ENCODE results near the gene FAM83F.

FAM83F gene

GRCh38 chr22:39994041-39994565, 651 bp upstream of the FAM83F start:
- TF ChIP-seq POLR2A (IDR thresholded peaks at IDR 0.05; ENCODE audit: low read length) (peak; percentile 68), GATA1 (IDR thresholded peaks at IDR 0.05; ENCODE audit: low read depth, low read length) (no peak)

GRCh38 chr22:39995393-39996252, 869 bp downstream of the FAM83F start:
- DNase-seq: peak; percentile 67 to 74
- TF ChIP-seq POLR2A (IDR thresholded peaks at IDR 0.05; ENCODE audit: low read length) (peak; percentile 38), GATA1 (IDR thresholded peaks at IDR 0.05; ENCODE audit: low read depth, low read length) (no peak)

More at GRCh38 chr22:39994041-39994565, 651 bp upstream of the FAM83F start:
- peak; percentile 93 to 96 for DNase-seq

GRCh38 chr22:39996732-39997131, 2.0 kb downstream of the FAM83F start:
- TF ChIP-seq POLR2A (IDR thresholded peaks at IDR 0.05; ENCODE audit: low read length) (no peak), GATA1 (IDR thresholded peaks at IDR 0.05; ENCODE audit: low read depth, low read length) (no peak)
- no peak for DNase-seq

GRCh38 chr22:39997421-39997820, 2.7 kb downstream of the FAM83F start:
- no peak for DNase-seq
- TF ChIP-seq GATA1 (IDR thresholded peaks at IDR 0.05; ENCODE audit: low read depth, low read length) (no peak), POLR2A (IDR thresholded peaks at IDR 0.05; ENCODE audit: low read length) (no peak)

GRCh38 chr22:39997939-39998726, 3.4 kb downstream of the FAM83F start:
- TF ChIP-seq GATA1 (IDR thresholded peaks at IDR 0.05; ENCODE audit: low read depth, low read length) (no peak), POLR2A (IDR thresholded peaks at IDR 0.05; ENCODE audit: low read length) (no peak)
- peak in 1 of 2 experiments; percentile 29 for DNase-seq

GRCh38 chr22:39999144-39999757, 4.5 kb downstream of the FAM83F start:
- DNase-seq: peak; percentile 70 to 77

GRCh38 chr22:40000171-40000570, 5.4 kb downstream of the FAM83F start:
- DNase-seq: no peak
- TF ChIP-seq POLR2A (IDR thresholded peaks at IDR 0.05; ENCODE audit: low read length) (no peak), GATA1 (IDR thresholded peaks at IDR 0.05; ENCODE audit: low read depth, low read length) (no peak)

More at GRCh38 chr22:39999144-39999757, 4.5 kb downstream of the FAM83F start:
- TF ChIP-seq POLR2A (IDR thresholded peaks at IDR 0.05; ENCODE audit: low read length) (peak; percentile 21), GATA1 (IDR thresholded peaks at IDR 0.05; ENCODE audit: low read depth, low read length) (no peak)

- TF ChIP-seq POLR2A (IDR thresholded peaks at IDR 0.05; ENCODE audit: low read length) (no peak), GATA1 (IDR thresholded peaks at IDR 0.05; ENCODE audit: low read depth, low read length) (no peak)
- no peak for DNase-seq
These were observed 6.4 kb downstream of the FAM83F start for GRCh38 chr22:40001106-40001505.

GRCh38 chr22:40001800-40002577, 7.2 kb downstream of the FAM83F start:
- TF ChIP-seq GATA1 (IDR thresholded peaks at IDR 0.05; ENCODE audit: low read depth, low read length) (no peak), POLR2A (IDR thresholded peaks at IDR 0.05; ENCODE audit: low read length) (no peak)

GRCh38 chr22:40002935-40003715, 8.4 kb downstream of the FAM83F start:
- TF ChIP-seq POLR2A (IDR thresholded peaks at IDR 0.05; ENCODE audit: low read length) (no peak), GATA1 (IDR thresholded peaks at IDR 0.05; ENCODE audit: low read depth, low read length) (no peak)
- DNase-seq: no peak

More at GRCh38 chr22:40001800-40002577, 7.2 kb downstream of the FAM83F start:
- no peak for DNase-seq

GRCh38 chr22:40004836-40005235, 10.1 kb downstream of the FAM83F start:
- TF ChIP-seq POLR2A (IDR thresholded peaks at IDR 0.05; ENCODE audit: low read length): no peak
- no peak for TF ChIP-seq GATA1 (IDR thresholded peaks at IDR 0.05; ENCODE audit: low read depth, low read length)
- no peak for DNase-seq

GRCh38 chr22:40006641-40007040, 11.9 kb downstream of the FAM83F start:
- DNase-seq: no peak
- TF ChIP-seq GATA1 (IDR thresholded peaks at IDR 0.05; ENCODE audit: low read depth, low read length) (no peak), POLR2A (IDR thresholded peaks at IDR 0.05; ENCODE audit: low read length) (no peak)
